Mesenchymal stem cell (in vitro differentiated cells and primary cell): ENCODE results near the gene TMEM117.

Experiments used
- DNase-seq: peaks from one replicate; pipeline ENCODE4 v3.0.0-alpha.2; 2013
- H2AFZ ChIP-seq: one replicate; pipeline ENCODE4 v1.6.1; 2013; ENCODE audit warnings: low read depth, mild to moderate bottlenecking, control low read depth, inconsistent platforms, low read length, moderate library complexity
- H2AK5ac ChIP-seq: 2 replicates; pipeline ENCODE4 v1.6.1; 2013; ENCODE audit warnings: low read length, moderate library complexity, mild to moderate bottlenecking, inconsistent platforms; ENCODE audit not compliant: severe bottlenecking
- H2BK120ac ChIP-seq: one replicate; pipeline ENCODE4 v1.6.1; 2013; ENCODE audit warnings: low read depth, mild to moderate bottlenecking, inconsistent platforms, low read length, moderate library complexity
- H2BK12ac ChIP-seq, 2 experiments: one replicate each; pipeline ENCODE4 v1.6.1; 2013; ENCODE audit warnings: inconsistent platforms in 2 of 2, low read length in 2 of 2, mild to moderate bottlenecking in 2 of 2, moderate library complexity in 2 of 2, control low read depth in 1 of 2
- H2BK15ac ChIP-seq: one replicate; pipeline ENCODE4 v1.6.1; 2013; ENCODE audit warnings: mild to moderate bottlenecking, low read depth, inconsistent platforms; ENCODE audit not compliant: poor library complexity, severe bottlenecking
- H2BK5ac ChIP-seq: 2 replicates; pipeline ENCODE4 v1.6.1; 2013; ENCODE audit warnings: low read depth, mild to moderate bottlenecking, low read length, control low read depth, inconsistent platforms; ENCODE audit not compliant: poor library complexity, severe bottlenecking
- H3K14ac ChIP-seq, 2 experiments: one replicate each; pipeline ENCODE4 v1.6.1; 2013; ENCODE audit warnings: inconsistent platforms in 2 of 2, low read length in 2 of 2, control low read depth in 1 of 2, mild to moderate bottlenecking in 1 of 2, moderate library complexity in 1 of 2
- H3K18ac ChIP-seq, 2 experiments: one replicate each; pipeline ENCODE4 v1.6.1; 2013; ENCODE audit warnings: inconsistent platforms in 2 of 2, low read length in 2 of 2, control low read depth in 1 of 2, low read depth in 1 of 2, mild to moderate bottlenecking in 1 of 2
- H3K23ac ChIP-seq, 2 experiments: one replicate each; pipeline ENCODE4 v1.6.1; 2013; ENCODE audit warnings: inconsistent platforms in 2 of 2, low read length in 2 of 2, mild to moderate bottlenecking in 2 of 2, moderate library complexity in 2 of 2, control low read depth in 1 of 2
- H3K27ac ChIP-seq: 2 replicates; pipeline ENCODE4 v1.5.1; 2013; ENCODE audit warnings: mild to moderate bottlenecking, moderate library complexity, low read length, control low read depth, inconsistent platforms; ENCODE audit not compliant: poor library complexity, severe bottlenecking
- H3K27me3 ChIP-seq, 2 experiments: 2 replicates each; pipeline versions ENCODE4 v1.6.1 to v1.7.0; 2013; ENCODE audit warnings: low read length in 2 of 2, mild to moderate bottlenecking in 2 of 2, moderate library complexity in 2 of 2, control low read depth in 1 of 2, inconsistent platforms in 1 of 2; ENCODE audit not compliant: control insufficient read depth in 1 of 2, insufficient read depth in 1 of 2
- H3K36me3 ChIP-seq, 2 experiments: 2 replicates each; pipeline versions ENCODE4 v1.6.1 to v1.7.0; 2013; ENCODE audit warnings: low read length in 2 of 2, control low read depth in 1 of 2, inconsistent platforms in 1 of 2, low read depth in 1 of 2, mild to moderate bottlenecking in 1 of 2; ENCODE audit not compliant: insufficient read depth in 2 of 2, control insufficient read depth in 1 of 2
- H3K4ac ChIP-seq, 2 experiments: one replicate each; pipeline ENCODE4 v1.6.1; 2013; ENCODE audit warnings: inconsistent platforms in 2 of 2, low read length in 2 of 2, mild to moderate bottlenecking in 2 of 2, moderate library complexity in 2 of 2, control low read depth in 1 of 2, low read depth in 1 of 2
- H3K4me1 ChIP-seq: 2 replicates; pipeline ENCODE4 v1.6.1; 2013; ENCODE audit warnings: low read depth, low read length, control low read depth; ENCODE audit not compliant: control insufficient read depth, insufficient read depth
- H3K4me2 ChIP-seq: 2 replicates; pipeline ENCODE4 v1.6.1; 2013; ENCODE audit warnings: low read length, mild to moderate bottlenecking, inconsistent platforms; ENCODE audit not compliant: poor library complexity, severe bottlenecking
- H3K4me3 ChIP-seq, 2 experiments: 2 replicates each; pipeline versions ENCODE4 v1.5.1 to v1.7.0; 2013; ENCODE audit warnings: low read length in 2 of 2, mild to moderate bottlenecking in 2 of 2, control low read depth in 1 of 2, low read depth in 1 of 2; ENCODE audit not compliant: insufficient read depth in 1 of 2
- H3K79me1 ChIP-seq: replicated peaks from 2 replicates; pipeline ENCODE4 v1.6.1; 2013; ENCODE audit warnings: mild to moderate bottlenecking, control low read depth, low read length, inconsistent platforms; ENCODE audit not compliant: poor library complexity, severe bottlenecking
- H3K9ac ChIP-seq: 2 replicates; pipeline ENCODE4 v1.7.0; 2013; ENCODE audit warnings: mild to moderate bottlenecking, low read length, moderate library complexity
- H3K9me3 ChIP-seq: 2 replicates; pipeline ENCODE4 v1.7.0; 2013; ENCODE audit warnings: mild to moderate bottlenecking, low read length; ENCODE audit not compliant: control insufficient read depth
- H4K8ac ChIP-seq: one replicate; pipeline ENCODE4 v1.6.1; 2013; ENCODE audit warnings: inconsistent platforms, mild to moderate bottlenecking, low read length, moderate library complexity
- H4K91ac ChIP-seq: one replicate; pipeline ENCODE4 v1.6.1; 2013; ENCODE audit warnings: mild to moderate bottlenecking, low read length, inconsistent platforms
- WGBS: methylation state at CpG from one replicate; pipeline ENCODE4 v1.1.7; 2013; ENCODE audit warnings: mixed read lengths; 5-methylcytosine and 5-hydroxymethylcytosine counted together

Gene TMEM117

DNA sequence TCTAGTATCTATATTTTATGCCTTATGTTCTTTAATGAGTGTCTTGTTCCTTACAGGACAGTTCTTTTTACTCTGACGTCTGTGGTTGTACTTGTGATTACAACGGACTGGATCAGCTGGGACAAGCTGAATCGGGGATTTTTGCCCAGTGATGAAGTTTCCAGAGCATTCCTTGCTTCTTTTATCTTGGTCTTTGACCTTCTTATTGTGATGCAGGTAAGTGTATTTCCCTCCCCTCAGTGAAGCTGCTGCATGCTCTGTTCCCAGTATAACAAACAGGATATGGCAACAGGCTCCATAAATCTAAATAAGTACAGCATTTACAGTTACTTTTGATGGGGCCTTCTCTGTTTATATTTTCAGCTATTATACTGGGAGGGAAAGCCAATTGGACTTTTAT is 463.6 kb downstream of the TMEM117 start:
- Histone ChIP-seq H2BK5ac (no peak overlapping the region), H3K9me3 (peaks cover 23% of the 10 kb centered on the region), H2BK12ac (no peak overlapping the region), H4K91ac (no peak overlapping the region), H3K9ac (no peak overlapping the region), H2AFZ (no peak overlapping the region), H2BK120ac (no peak overlapping the region), H3K18ac (no peak overlapping the region), H4K8ac (no peak overlapping the region), H3K23ac (no peak overlapping the region), H3K27me3 (no peaks in the 10 kb centered on the region), H3K4me2 (no peak overlapping the region), H3K14ac (no peak overlapping the region), H2BK15ac (no peak overlapping the region), H3K4me3 (no peak overlapping the region), H3K4me1 (no peaks in the 10 kb centered on the region), H3K36me3 (peaks cover 0 to 2% of the 10 kb centered on the region in 2 experiments), H3K79me1 (no peaks in the 10 kb centered on the region), H3K4ac (no peak overlapping the region), H3K27ac (no peak overlapping the region), H2AK5ac (no peak overlapping the region)
- WGBS, result 83% methylated on average over 3 of the region's 3 CpGs
- DNase-seq, result no peak

- no peak overlapping the region for H3K4me2 ChIP-seq
- H2AK5ac ChIP-seq, result no peak overlapping the region
- H2BK5ac ChIP-seq, result no peak overlapping the region
- H3K4ac ChIP-seq, result no peak overlapping the region
- peaks cover 28% of the 10 kb centered on the region for H3K9me3 ChIP-seq
- no peak overlapping the region for H2BK15ac ChIP-seq
- no peaks in the 10 kb centered on the region for H3K4me1 ChIP-seq
- H4K8ac ChIP-seq, result no peak overlapping the region
- no peak overlapping the region for H2AFZ ChIP-seq
- no peaks in the 10 kb centered on the region for H3K79me1 ChIP-seq
- H3K14ac ChIP-seq, result no peak overlapping the region
- H3K4me3 ChIP-seq, result no peak overlapping the region
- H3K9ac ChIP-seq, result no peak overlapping the region
- no peak overlapping the region for H4K91ac ChIP-seq
- no peak overlapping the region for H3K18ac ChIP-seq
- no peaks in the 10 kb centered on the region for H3K27me3 ChIP-seq
- no peak overlapping the region for H3K23ac ChIP-seq
- no peak overlapping the region for H3K27ac ChIP-seq
- DNase-seq, result no peak
- H2BK12ac ChIP-seq, result no peak overlapping the region
- no peaks in the 10 kb centered on the region for H3K36me3 ChIP-seq
- no peak overlapping the region for H2BK120ac ChIP-seq
- WGBS, result 93% methylated on average over 6 of the region's 7 CpGs
Measured at GRCh38 chr12:44307506-44308168, 471.8 kb downstream of the TMEM117 start.

DNA sequence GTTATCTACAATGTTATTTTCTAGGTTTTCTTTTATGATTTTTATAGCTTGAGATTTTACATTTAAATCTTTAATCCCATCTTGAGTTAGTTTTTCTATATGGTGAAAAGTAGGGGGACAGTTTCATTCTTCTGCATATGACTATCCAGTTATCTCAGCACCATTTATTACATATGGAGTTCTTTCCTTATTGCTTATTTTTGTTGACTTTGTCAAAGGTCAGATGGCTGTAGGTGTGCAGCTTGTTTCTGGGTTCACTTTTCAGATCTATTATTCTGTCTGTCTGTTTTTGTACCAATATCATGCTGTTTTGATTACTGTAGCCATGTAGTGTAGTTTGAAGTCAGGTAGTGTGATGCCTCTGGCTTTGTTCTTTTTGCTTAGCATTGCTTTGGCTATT is 477.3 kb downstream of the TMEM117 start:
- H3K4me2 ChIP-seq, result no peak overlapping the region
- no peak overlapping the region for H4K8ac ChIP-seq
- H3K9me3 ChIP-seq, result peaks cover 15% of the 10 kb centered on the region
- no peaks in the 10 kb centered on the region for H3K36me3 ChIP-seq
- H3K14ac ChIP-seq, result no peak overlapping the region
- no peak overlapping the region for H3K4ac ChIP-seq
- no peak for DNase-seq
- no peak overlapping the region for H3K9ac ChIP-seq
- H2BK120ac ChIP-seq, result no peak overlapping the region
- H3K18ac ChIP-seq, result no peak overlapping the region
- H3K23ac ChIP-seq, result no peak overlapping the region
- no peak overlapping the region for H2BK12ac ChIP-seq
- no peak overlapping the region for H3K4me3 ChIP-seq
- no peak overlapping the region for H2BK5ac ChIP-seq
- no peak overlapping the region for H2AFZ ChIP-seq
- no peaks in the 10 kb centered on the region for H3K79me1 ChIP-seq
- H3K27me3 ChIP-seq, result no peaks in the 10 kb centered on the region
- H3K4me1 ChIP-seq, result no peaks in the 10 kb centered on the region
- H3K27ac ChIP-seq, result no peak overlapping the region
- H2BK15ac ChIP-seq, result no peak overlapping the region
- H2AK5ac ChIP-seq, result no peak overlapping the region
- no peak overlapping the region for H4K91ac ChIP-seq

GRCh38 chr12:44314007-44314500 is 478.2 kb downstream of the TMEM117 start:
- no peak overlapping the region for H3K18ac ChIP-seq
- H3K27ac ChIP-seq, result no peak overlapping the region
- H3K14ac ChIP-seq, result no peak overlapping the region
- no peak overlapping the region for H3K9ac ChIP-seq
- H2AK5ac ChIP-seq, result no peak overlapping the region
- no peak overlapping the region for H2BK5ac ChIP-seq
- H3K4me2 ChIP-seq, result no peak overlapping the region
- no peak overlapping the region for H2BK15ac ChIP-seq
- WGBS, result 100% methylated on average over 1 of the region's 1 CpG
- H3K4me1 ChIP-seq, result no peaks in the 10 kb centered on the region
- no peaks in the 10 kb centered on the region for H3K79me1 ChIP-seq
- no peak overlapping the region for H4K91ac ChIP-seq
- no peak overlapping the region for H4K8ac ChIP-seq
- no peaks in the 10 kb centered on the region for H3K27me3 ChIP-seq
- H3K9me3 ChIP-seq, result peaks cover 15% of the 10 kb centered on the region
- H2BK120ac ChIP-seq, result no peak overlapping the region
- H3K4me3 ChIP-seq, result no peak overlapping the region
- no peak overlapping the region for H2BK12ac ChIP-seq
- no peak overlapping the region for H3K23ac ChIP-seq
- no peaks in the 10 kb centered on the region for H3K36me3 ChIP-seq
- no peak overlapping the region for H2AFZ ChIP-seq
- H3K4ac ChIP-seq, result no peak overlapping the region
- no peak for DNase-seq
